Stimulated activated CD8-positive, alpha-beta memory T cell treated with anti-CD3 and anti-CD28 coated beads, Interleukin-12 subunit alpha, Interleukin-12 subunit beta, amount 100 ng/mL, for 24 hours (primary cell): ENCODE measurements around the gene VANGL2.

Experiments used
- DNase-seq: peaks from one replicate; pipeline ENCODE4 v3.0.0-alpha.2; 2020; ENCODE audit errors: extremely low read depth

The VANGL2 gene

GRCh38 chr1:160400223-160400645, at the start of gene VANGL2:
Gene VANGL2, plus strand, starts transcription at chr1:160400564. Its CDS starts 15,274 bp downstream, at chr1:160415838.
- DNase-seq = peak; percentile 8

- no peak for DNase-seq
Measured at GRCh38 chr1:160351629-160352028, 48.7 kb upstream of the VANGL2 start.

- no peak for DNase-seq
Measured at GRCh38 chr1:160352555-160352954, 47.8 kb upstream of the VANGL2 start.

DNA sequence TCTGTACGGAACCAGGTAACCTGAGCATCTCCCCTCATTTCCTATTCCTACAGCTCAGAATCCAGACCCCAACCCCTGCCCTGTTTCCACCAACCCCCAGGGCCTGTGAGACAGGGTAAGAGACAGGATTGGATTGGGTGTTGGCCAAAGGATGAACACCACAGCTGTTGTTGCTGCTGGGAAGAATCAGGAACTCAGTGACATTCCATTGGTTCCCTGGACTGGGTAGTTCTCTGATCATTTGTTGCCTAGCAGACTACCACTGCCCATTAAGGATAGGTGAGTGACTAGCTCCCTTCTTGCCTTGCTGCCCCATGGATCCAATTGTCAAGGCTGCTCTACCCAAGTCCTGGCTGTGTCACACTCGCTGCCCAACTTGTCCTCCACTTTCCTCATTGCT, 47.1 kb upstream of the VANGL2 start:
- DNase-seq = no peak

DNA sequence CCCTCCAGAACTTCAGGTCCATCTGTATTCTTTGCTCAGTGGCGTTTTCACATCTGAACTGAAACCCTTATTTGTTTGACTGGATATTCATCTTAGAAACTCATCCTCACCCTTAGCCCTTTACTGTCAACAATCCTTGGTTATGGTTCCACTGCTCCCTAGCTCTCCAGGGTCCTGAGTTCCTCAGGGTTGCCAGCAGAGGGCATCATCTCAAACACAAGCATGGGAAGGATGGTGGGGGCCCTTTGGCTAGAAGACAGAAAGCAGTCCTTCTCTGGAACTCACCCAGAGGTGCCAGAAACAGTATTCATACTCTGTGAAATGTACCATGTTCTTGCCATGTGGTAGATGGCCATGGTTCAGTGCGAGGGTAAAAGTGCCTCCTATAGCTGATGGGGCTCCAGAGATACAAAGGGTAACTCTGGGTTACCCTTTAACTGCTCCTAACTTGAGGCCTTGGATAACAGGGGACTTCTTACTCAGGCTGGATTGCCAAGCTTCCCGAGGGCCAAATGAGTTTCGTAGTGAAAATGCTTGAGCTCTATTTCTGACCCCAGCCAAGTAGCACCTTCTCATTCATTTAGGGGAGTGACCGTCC, 45.9 kb upstream of the VANGL2 start:
- DNase-seq = no peak

GRCh38 chr1:160357286-160358002, 42.9 kb upstream of the VANGL2 start:
- no peak for DNase-seq

DNA sequence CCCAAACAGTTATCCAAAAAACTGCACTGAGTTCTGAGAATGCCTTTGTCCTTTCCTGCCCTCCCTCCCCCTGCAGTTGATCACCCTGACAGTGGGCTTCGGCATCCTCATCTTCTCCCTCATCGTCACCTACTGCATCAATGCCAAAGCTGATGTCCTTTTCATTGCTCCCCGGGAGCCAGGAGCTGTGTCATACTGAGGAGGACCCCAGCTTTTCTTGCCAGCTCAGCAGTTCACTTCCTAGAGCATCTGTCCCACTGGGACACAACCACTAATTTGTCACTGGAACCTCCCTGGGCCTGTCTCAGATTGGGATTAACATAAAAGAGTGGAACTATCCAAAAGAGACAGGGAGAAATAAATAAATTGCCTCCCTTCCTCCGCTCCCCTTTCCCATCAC, 42.3 kb upstream of the VANGL2 start:
- no peak for DNase-seq

- DNase-seq = no peak
Measured at GRCh38 chr1:160359559-160360226, 40.7 kb upstream of the VANGL2 start.

DNA sequence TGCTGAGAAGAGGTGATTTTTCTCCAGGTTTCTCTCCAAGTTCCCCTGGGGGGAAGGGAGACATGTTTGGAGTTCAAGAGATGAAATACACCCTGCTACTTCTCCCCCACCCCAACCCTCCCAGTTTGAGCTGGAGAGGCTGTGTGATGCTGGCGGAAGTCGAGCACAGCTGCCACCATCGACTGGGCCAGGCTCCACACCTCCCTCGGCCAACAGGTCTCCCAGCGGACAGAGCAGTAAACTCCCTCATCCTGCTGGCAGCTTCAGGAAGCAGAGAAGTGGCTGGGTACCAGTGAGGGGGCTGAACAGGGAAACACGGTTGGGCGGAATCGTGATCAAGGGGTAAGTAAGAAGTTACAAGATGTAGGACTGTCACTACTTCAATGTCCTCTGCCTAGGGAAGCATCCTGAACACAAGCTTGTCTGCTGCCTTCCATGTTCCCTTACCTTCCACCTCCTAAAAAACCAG, 40.1 kb upstream of the VANGL2 start:
- no peak for DNase-seq

- DNase-seq = no peak
Measured at GRCh38 chr1:160361199-160361598, 39.2 kb upstream of the VANGL2 start.

GRCh38 chr1:160361814-160362167, 38.6 kb upstream of the VANGL2 start:
- DNase-seq = no peak

DNA sequence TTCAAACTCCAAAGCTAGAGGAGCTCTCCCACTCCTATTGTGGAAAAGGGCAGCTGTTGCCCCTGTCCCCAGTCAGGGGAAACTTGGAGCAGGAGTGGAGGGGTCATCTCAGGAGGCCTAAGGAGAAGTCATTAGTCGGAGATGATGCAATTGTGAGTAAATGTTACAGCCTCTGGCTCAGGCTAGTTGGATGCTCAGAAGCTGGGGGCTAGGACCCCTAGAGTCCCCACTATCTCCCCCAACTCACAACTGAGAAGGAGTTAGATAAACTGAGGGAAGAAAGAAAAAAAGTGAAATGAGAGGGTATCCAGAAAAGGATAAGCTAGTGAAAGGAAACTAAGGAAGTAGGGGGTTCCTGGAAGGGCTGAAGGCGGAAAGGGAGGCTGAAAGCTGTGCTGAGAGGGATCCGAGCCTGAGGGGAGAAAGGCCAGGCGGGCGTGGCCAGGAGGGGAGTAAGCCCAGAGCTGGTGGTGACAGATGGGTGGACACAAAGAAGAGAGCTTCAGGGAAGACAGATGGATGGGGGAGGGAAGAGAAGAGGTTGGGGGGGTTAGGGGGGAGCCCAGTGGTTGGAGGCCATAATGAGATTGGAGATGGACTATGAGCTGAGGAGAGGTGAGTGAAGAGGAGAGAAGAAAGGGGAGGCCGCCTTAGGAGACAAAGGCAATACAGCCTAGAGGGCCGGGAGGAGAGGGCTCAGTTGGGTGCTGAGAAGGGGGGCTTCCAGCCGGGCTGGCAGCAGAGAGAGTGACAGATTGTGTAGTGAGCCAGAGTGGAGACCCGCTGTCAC, 38.0 kb upstream of the VANGL2 start:
- DNase-seq = no peak

DNA sequence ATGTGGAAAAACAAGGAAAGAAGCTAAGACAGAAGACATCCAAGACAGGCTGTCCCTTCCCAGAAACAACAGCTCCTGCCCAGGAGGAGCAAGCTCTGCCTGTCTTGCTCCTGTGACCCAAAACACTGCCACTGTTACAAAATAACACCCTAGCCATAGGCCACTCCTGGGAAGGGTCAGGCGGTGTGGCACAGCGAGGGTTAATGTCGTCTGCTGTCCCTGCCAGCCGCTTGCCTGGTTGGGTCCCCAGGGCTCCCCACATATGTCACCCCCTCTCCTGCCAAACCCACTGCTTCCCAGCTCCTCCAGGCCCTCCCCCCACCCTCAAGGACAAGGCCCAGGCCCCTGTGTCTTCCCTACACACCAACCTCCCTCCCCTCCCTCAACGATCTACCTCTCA, 37.4 kb upstream of the VANGL2 start:
- no peak for DNase-seq

DNA sequence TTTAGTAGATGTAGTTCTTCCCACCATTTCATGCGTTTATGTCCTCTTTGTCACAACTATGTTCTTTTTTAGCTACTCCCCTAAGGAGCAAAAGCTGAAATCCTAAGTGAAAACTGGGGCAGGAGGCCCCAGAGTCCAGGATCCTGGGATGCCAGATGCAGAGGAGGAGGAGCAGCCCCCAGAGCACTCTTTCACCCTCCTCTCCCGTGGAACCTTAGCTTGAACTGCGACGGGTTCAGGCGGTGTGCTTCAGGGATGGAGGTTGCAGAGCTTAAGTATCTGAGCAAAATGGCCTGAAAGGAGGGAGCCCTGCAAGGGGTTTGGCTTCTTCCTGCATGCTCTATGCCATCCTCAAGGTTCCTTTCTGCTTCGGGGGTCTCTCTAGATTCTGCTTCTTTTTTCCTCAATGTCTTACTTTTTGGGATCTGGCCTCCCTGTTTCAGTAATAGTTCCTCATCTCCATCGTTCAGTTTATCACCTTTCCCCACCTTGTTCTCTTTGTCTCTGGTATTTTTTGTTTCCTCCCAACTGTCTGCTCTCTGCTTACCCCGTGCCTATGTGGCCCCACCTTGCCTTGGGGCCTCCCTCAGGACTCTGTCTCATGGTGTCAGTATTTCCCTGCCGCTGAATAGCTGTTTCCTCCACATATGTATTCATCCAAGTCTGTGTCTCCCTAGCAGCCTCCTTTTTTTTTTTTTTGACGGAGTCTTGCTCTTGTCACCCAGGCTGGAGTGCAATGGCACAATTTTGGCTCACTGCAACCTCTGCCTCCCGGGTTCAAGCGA, 36.2 kb upstream of the VANGL2 start:
- no peak for DNase-seq

- DNase-seq = no peak
Measured at GRCh38 chr1:160365325-160365724, 35.0 kb upstream of the VANGL2 start.

- DNase-seq = no peak
Measured at GRCh38 chr1:160366731-160367515, 33.4 kb upstream of the VANGL2 start, which contains the start of gene NHLH1. Gene NHLH1, plus strand, starts transcription at chr1:160367071. Its CDS starts 3,661 bp downstream, at chr1:160370732.

GRCh38 chr1:160367516-160367900, 32.9 kb upstream of the VANGL2 start:
- no peak for DNase-seq

DNA sequence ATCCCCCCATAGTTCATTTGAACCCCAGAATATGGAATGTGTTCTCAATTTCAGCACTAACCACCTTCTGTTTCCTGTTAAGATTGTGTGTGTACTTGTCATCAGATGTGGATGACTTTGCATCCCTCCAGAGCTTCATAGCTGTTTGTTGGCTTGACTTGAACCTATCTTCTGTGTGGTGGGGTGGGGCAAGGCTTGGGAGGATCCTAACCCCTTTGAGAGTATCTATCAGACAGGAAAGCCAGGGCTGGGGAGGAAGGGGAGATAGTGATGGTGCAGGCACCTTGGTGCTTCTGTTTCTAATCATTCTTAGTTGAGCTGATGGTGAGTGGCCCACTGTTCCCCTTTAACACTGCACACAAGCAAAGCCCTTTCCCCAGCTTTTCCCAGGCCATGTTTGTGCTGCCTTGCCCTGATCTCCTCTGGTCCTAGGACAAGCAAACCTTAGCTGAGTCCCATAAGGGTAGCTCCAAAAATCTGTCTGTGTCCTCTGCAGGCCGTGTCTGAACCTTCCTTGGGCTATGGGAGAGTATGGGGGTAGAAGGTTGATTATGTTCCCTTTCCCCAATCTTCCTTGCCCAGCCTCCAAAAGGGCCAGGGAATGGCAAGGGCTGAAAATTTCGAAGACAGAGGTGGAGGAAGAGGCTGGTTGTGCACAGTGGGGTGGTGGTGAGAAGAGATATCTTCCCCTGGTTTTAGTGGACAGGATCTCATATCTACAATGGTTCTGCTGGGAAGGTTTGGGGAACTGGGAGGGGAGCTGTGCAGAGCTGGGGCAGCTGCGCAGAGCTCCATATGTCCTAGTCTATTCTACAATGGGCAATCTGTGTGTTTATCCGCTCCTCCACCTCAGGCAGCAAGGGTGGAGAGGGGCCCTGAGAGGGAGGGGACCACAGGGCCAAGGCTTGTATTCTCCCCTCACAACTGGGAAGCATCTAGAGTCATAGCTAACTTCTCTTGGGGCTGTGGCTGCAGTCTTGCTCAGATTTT, 32.1 kb upstream of the VANGL2 start:
- DNase-seq = no peak

- no peak for DNase-seq
Measured at GRCh38 chr1:160369087-160369486, 31.3 kb upstream of the VANGL2 start.
